Mucosa of rectum (tissue), 2 donors: ENCODE results near the gene TCHHL1.

Experiments
- H3K27ac ChIP-seq, 2 donors: one replicate each; pipeline ENCODE4 v1.7.0; 2013; ENCODE audit warnings: inconsistent platforms in 2 of 2, low read depth in 2 of 2, low read length in 2 of 2
- H3K27me3 ChIP-seq, 2 donors: one replicate each; pipeline ENCODE4 v1.7.0; 2013; ENCODE audit warnings: low read length in 2 of 2; ENCODE audit not compliant: control insufficient read depth in 2 of 2, insufficient read depth in 2 of 2
- H3K36me3 ChIP-seq, 2 donors: one replicate each; pipeline ENCODE4 v1.7.0; 2013; ENCODE audit warnings: low read length in 2 of 2; ENCODE audit not compliant: control insufficient read depth in 2 of 2, insufficient read depth in 2 of 2
- H3K4me1 ChIP-seq, 2 donors: one replicate each; pipeline ENCODE4 v1.7.0; 2013; ENCODE audit warnings: low read length in 2 of 2, mild to moderate bottlenecking in 1 of 2; ENCODE audit not compliant: control insufficient read depth in 2 of 2, insufficient read depth in 2 of 2
- H3K4me3 ChIP-seq, 2 donors: one replicate each; pipeline ENCODE4 v1.7.0; 2013; ENCODE audit warnings: low read length in 2 of 2
- H3K9ac ChIP-seq, 2 donors: one replicate each; pipeline ENCODE4 v1.7.0; 2013; ENCODE audit warnings: low read length in 2 of 2, low read depth in 1 of 2, mild to moderate bottlenecking in 1 of 2
- H3K9me3 ChIP-seq, 2 donors: one replicate each; pipeline ENCODE4 v1.7.0; 2013; ENCODE audit warnings: low read length in 2 of 2; ENCODE audit not compliant: control insufficient read depth in 2 of 2
- donor health status: healthy.
- donor health status: Normal muscosa, but diverticular disease.

Gene TCHHL1

GRCh38 chr1:152089014-152089674 is at the start of gene TCHHL1:
TSS of gene TCHHL1 (minus strand) at chr1:152089064. CDS start at chr1:152088143, 921 bp downstream.
- Histone ChIP-seq H3K9ac (no peak within 1 kb of the TSS), H3K9me3 (no peaks in the 10 kb centered on the region), H3K27ac (no peak within 1 kb of the TSS), H3K36me3 (no peaks in the 10 kb centered on the region), H3K4me3 (no peak within 1 kb of the TSS), H3K27me3 (peaks cover 2 to 4% of the 10 kb centered on the region in 2 donors), H3K4me1 (no peaks in the 10 kb centered on the region)

- Histone ChIP-seq H3K9ac (no peak overlapping the region), H3K4me3 (no peak overlapping the region), H3K36me3 (no peaks in the 10 kb centered on the region), H3K27ac (no peak overlapping the region), H3K27me3 (peaks cover 0 to 5% of the 10 kb centered on the region in 2 donors), H3K4me1 (no peaks in the 10 kb centered on the region), H3K9me3 (peaks cover 0 to 2% of the 10 kb centered on the region in 2 donors)
Observed at GRCh38 chr1:152137215-152137614, 48.4 kb upstream of the TCHHL1 start.

- no peak overlapping the region for H3K4me3 ChIP-seq
- H3K27me3 ChIP-seq: peaks cover 6 to 8% of the 10 kb centered on the region in 2 donors
- no peak overlapping the region for H3K9ac ChIP-seq
Observed at GRCh38 chr1:152130186-152130585, 41.3 kb upstream of the TCHHL1 start.

GRCh38 chr1:152127673-152128072 is 38.8 kb upstream of the TCHHL1 start:
- Histone ChIP-seq H3K4me3 (no peak overlapping the region), H3K36me3 (no peaks in the 10 kb centered on the region)

More at GRCh38 chr1:152130186-152130585, 41.3 kb upstream of the TCHHL1 start:
- Histone ChIP-seq H3K9me3 (peaks cover 0 to 7% of the 10 kb centered on the region in 2 donors), H3K36me3 (no peaks in the 10 kb centered on the region), H3K27ac (no peak overlapping the region), H3K4me1 (no peaks in the 10 kb centered on the region)

GRCh38 chr1:152125834-152126443 is 37.1 kb upstream of the TCHHL1 start:
- H3K9ac ChIP-seq: no peak overlapping the region
- H3K4me1 ChIP-seq: no peaks in the 10 kb centered on the region
- H3K4me3 ChIP-seq: no peak overlapping the region
- H3K27me3 ChIP-seq: peaks cover 5 to 9% of the 10 kb centered on the region in 2 donors
- no peaks in the 10 kb centered on the region for H3K9me3 ChIP-seq
- H3K36me3 ChIP-seq: no peaks in the 10 kb centered on the region
- H3K27ac ChIP-seq: no peak overlapping the region

More at GRCh38 chr1:152127673-152128072, 38.8 kb upstream of the TCHHL1 start:
- no peak overlapping the region for H3K9ac ChIP-seq
- H3K27ac ChIP-seq: no peak overlapping the region
- peaks cover 9 to 10% of the 10 kb centered on the region in 2 donors for H3K27me3 ChIP-seq
- H3K9me3 ChIP-seq: peaks cover 0 to 7% of the 10 kb centered on the region in 2 donors
- H3K4me1 ChIP-seq: no peaks in the 10 kb centered on the region

- Histone ChIP-seq H3K4me1 (no peaks in the 10 kb centered on the region), H3K27ac (no peak overlapping the region), H3K9me3 (no peaks in the 10 kb centered on the region), H3K27me3 (peaks cover 20 to 28% of the 10 kb centered on the region in 2 donors), H3K36me3 (no peaks in the 10 kb centered on the region), H3K9ac (no peak overlapping the region), H3K4me3 (no peak overlapping the region)
Observed at GRCh38 chr1:152118915-152119314, 30.1 kb upstream of the TCHHL1 start.

- no peak within 1 kb of the TSS for H3K27ac ChIP-seq
- H3K9me3 ChIP-seq: no peaks in the 10 kb centered on the region
- H3K4me1 ChIP-seq: peaks cover 12 to 23% of the 10 kb centered on the region in 2 donors
- H3K4me3 ChIP-seq: no peak within 1 kb of the TSS
- no peaks in the 10 kb centered on the region for H3K36me3 ChIP-seq
- H3K9ac ChIP-seq: no peak within 1 kb of the TSS
- peaks cover 49 to 54% of the 10 kb centered on the region in 2 donors for H3K27me3 ChIP-seq
Observed at GRCh38 chr1:152115344-152115743, 26.5 kb upstream of the TCHHL1 start, which contains the start of gene TCHH. TSS of gene TCHH (minus strand) at chr1:152115444. CDS start at chr1:152114080, 1,364 bp downstream.

- H3K9me3 ChIP-seq: no peaks in the 10 kb centered on the region
- peaks cover 67 to 73% of the 10 kb centered on the region in 2 donors for H3K27me3 ChIP-seq
- H3K27ac ChIP-seq: no peak overlapping the region
- peaks cover 23 to 36% of the 10 kb centered on the region in 2 donors for H3K4me1 ChIP-seq
- H3K9ac ChIP-seq: no peak overlapping the region
- no peaks in the 10 kb centered on the region for H3K36me3 ChIP-seq
- H3K4me3 ChIP-seq: peak overlapping the region; percentile 20 to 66
Observed at GRCh38 chr1:152112885-152113432, 24.1 kb upstream of the TCHHL1 start.

GRCh38 chr1:152112101-152112884 is 23.4 kb upstream of the TCHHL1 start:
- H3K27ac ChIP-seq: no peak overlapping the region
- peak overlapping the region; percentile 20 to 66 for H3K4me3 ChIP-seq

More at GRCh38 chr1:152112101-152112884, 23.4 kb upstream of the TCHHL1 start:
- Histone ChIP-seq H3K36me3 (no peaks in the 10 kb centered on the region), H3K27me3 (peaks cover 72 to 79% of the 10 kb centered on the region in 2 donors), H3K9me3 (no peaks in the 10 kb centered on the region), H3K9ac (no peak overlapping the region), H3K4me1 (peaks cover 23 to 36% of the 10 kb centered on the region in 2 donors)
